Measurements from ENCODE around the gene FAM25G.
"Not testable (repeated sequence)": the region's sequence is repeated elsewhere in the genome, so short reads cannot be mapped to it uniquely, and the experiment has no call there.

DNA sequence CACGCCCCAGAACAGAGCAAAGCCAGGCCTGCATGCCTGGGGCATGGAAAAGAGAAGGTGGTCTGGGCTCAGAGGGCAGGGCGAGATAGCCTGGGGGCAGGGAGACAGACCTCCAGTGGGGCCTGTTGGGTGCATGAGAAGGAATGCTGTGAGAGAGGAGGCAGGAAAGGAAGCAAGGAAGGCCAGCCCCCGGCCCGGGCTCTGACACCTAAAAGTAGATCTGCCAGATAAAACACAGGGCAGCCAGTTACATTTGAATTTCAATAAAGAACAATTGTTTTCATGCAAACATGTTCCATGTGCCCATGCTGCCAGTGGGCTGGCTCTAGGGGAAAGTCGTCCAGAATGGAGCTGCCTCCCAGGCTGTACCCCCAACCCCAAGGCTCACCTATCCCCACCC lies 13.4 kb downstream of the FAM25G start:
- TF ChIP-seq, protein P1, sequence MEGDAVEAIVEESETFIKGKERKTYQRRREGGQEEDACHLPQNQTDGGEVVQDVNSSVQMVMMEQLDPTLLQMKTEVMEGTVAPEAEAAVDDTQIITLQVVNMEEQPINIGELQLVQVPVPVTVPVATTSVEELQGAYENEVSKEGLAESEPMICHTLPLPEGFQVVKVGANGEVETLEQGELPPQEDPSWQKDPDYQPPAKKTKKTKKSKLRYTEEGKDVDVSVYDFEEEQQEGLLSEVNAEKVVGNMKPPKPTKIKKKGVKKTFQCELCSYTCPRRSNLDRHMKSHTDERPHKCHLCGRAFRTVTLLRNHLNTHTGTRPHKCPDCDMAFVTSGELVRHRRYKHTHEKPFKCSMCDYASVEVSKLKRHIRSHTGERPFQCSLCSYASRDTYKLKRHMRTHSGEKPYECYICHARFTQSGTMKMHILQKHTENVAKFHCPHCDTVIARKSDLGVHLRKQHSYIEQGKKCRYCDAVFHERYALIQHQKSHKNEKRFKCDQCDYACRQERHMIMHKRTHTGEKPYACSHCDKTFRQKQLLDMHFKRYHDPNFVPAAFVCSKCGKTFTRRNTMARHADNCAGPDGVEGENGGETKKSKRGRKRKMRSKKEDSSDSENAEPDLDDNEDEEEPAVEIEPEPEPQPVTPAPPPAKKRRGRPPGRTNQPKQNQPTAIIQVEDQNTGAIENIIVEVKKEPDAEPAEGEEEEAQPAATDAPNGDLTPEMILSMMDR (IDR thresholded peaks at IDR 0.05; ENCODE audit: low read length), result not testable (repeated sequence)
- not testable (repeated sequence) for TF ChIP-seq EZH2 (IDR thresholded peaks at IDR 0.05; ENCODE audit: borderline replicate concordance, low read length)
